Measurements from ENCODE around the gene THAP10.
A peak's percentile ranks its signal among the peaks of the same experiment; 100 is the strongest.

THAP10 gene

DNA sequence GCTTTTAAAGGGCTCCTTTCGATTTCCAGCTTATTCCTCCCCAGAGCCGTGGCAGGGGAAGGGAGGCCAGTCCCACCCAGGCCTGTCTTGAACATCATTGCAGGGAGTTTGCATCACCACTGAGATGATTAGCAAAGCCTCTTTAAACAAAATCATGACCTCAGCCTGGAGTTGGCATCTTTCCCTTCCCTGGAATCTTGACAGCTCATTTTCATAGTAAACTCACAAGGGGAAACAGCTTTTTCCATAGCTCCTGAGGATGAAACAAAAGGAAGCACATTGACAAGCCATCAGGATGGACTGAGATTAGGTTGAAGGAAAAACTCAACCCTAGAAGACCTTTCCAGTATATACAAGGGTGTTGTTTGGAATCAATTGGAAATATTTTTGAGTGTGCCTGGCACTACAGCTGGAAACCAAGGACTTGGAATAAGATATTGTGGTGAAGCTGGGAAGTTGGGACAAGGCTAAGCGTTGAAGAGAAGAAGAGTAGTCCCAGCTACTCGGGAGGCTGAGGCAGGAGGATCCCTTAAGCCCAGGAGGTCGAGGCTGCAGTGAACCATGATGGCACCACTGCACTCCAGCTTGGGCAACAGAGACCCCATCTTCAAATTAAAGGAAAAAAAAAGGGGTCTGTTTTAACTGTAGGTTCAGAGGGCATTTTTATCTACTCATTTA, 35.2 kb downstream of the THAP10 start:
- CTCF ChIA-PET: interaction anchor here (0.5 to 2.8 kb wide), 7 partner anchors 12 to 45 kb away, joined by 3 to 25 read pairs (median 5); no protein-coding TSS in a partner anchor
- POLR2A ChIA-PET: interaction anchor here (0.6 to 1.9 kb wide), 9 partner anchors 18 to 143 kb away, joined by 3 to 7 read pairs (median 4); no protein-coding TSS in a partner anchor
- TF ChIP-seq CTCF (IDR thresholded peaks at IDR 0.05; ENCODE audit: insufficient read depth, low read length, missing control alignments): no peak
- peak; percentile 98 for DNase-seq (ENCODE audit: low read depth, low spot score)
- H3K4me3 ChIP-seq (ENCODE audit: low read depth, low read length): peak overlapping the region; percentile 40

GRCh38 chr15:70856177-70856883, 35.9 kb downstream of the THAP10 start:
- peak overlapping the region; percentile 40 for H3K4me3 ChIP-seq (ENCODE audit: low read depth, low read length)
- no peak for TF ChIP-seq CTCF (IDR thresholded peaks at IDR 0.05; ENCODE audit: insufficient read depth, low read length, missing control alignments)
- POLR2A ChIA-PET: interaction anchor here (0.6 to 1.9 kb wide), 8 partner anchors 18 to 143 kb away, joined by 3 to 7 read pairs (median 4); no protein-coding TSS in a partner anchor
- DNase-seq (ENCODE audit: low read depth, low spot score): no peak
- CTCF ChIA-PET: interaction anchor here (0.5 to 2.8 kb wide), 8 partner anchors 13 to 44 kb away, joined by 3 to 25 read pairs (median 4); partner anchors contain the start of genes LRRC49 and THAP10

- no peak for DNase-seq (ENCODE audit: low read depth, low spot score)
- ChIA-PET POLR2A (interaction anchor here (0.7 to 1.9 kb wide), 3 partner anchors 19 to 25 kb away, joined by 5 to 7 read pairs (median 5); no protein-coding TSS in a partner anchor), CTCF (interaction anchor here (1.0 to 2.8 kb wide), 5 partner anchors 13 to 44 kb away, joined by 3 to 25 read pairs (median 8); partner anchors contain the start of genes LRRC49 and THAP10)
- no peak overlapping the region for H3K4me3 ChIP-seq (ENCODE audit: low read depth, low read length)
- no peak for TF ChIP-seq CTCF (IDR thresholded peaks at IDR 0.05; ENCODE audit: insufficient read depth, low read length, missing control alignments)
These were observed 36.5 kb downstream of the THAP10 start for GRCh38 chr15:70855764-70856163.

GRCh38 chr15:70854666-70854976, 37.6 kb downstream of the THAP10 start:
- ChIA-PET POLR2A (interaction anchor here (0.8 to 1.5 kb wide), 4 partner anchors 9 to 55 kb away, joined by 3 to 5 read pairs (median 3); no protein-coding TSS in a partner anchor), CTCF (interaction anchor here (0.8 to 3.7 kb wide), 5 partner anchors 9 to 132 kb away, joined by 3 to 17 read pairs (median 7); no protein-coding TSS in a partner anchor)
- peak overlapping the region; percentile 89 for H3K4me3 ChIP-seq (ENCODE audit: low read depth, low read length)
- TF ChIP-seq CTCF (IDR thresholded peaks at IDR 0.05; ENCODE audit: insufficient read depth, low read length, missing control alignments): no peak
- no peak for DNase-seq (ENCODE audit: low read depth, low spot score)

DNA sequence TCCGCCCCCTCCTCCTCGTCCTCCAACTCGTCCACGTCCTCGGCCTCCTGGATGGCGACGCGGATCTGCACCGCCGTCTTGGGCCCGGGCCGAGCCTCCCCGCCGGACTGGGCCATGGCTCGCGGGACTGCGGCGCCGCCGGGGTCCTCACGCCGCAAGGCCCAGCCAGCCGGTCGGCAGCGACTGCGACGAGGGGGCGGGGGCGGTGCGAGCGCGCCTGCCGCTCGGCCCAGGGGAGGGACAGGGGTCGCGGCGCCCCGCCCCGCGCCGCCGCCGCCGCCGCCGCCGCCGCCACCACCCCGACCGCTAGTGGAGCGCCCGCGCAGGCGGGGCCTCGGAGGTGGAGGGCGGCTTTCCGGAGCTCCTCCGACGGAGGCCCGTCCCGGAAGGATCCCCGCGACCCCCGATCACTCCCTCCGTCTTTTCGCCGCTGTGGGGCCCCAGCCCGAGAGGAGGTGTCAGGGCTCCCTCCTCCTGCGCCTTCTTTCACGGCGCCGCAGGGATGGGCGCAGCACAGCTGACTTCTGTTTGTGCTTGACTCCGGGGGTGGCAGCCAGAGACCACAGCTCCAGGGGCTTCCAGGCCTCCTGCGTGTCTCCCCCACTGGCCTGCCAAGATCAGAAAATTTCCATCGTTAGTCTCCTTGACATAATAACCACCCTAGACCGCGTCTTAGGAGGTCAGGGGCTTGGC, 38.1 kb downstream of the THAP10 start, which contains the start of gene LARP6:
Gene LARP6 (minus strand): TSS at position 185 of the 693 bp plus-strand sequence. CDS start 69 bp downstream, at position 116.
- ChIA-PET POLR2A (interaction anchor here (0.8 to 1.5 kb wide), 5 partner anchors 9 to 54 kb away, joined by 3 to 5 read pairs (median 3); no protein-coding TSS in a partner anchor), CTCF (interaction anchor here (0.8 to 3.7 kb wide), 6 partner anchors 9 to 131 kb away, joined by 3 to 17 read pairs (median 11); no protein-coding TSS in a partner anchor)
- TF ChIP-seq CTCF (IDR thresholded peaks at IDR 0.05; ENCODE audit: insufficient read depth, low read length, missing control alignments): no peak
- DNase-seq (ENCODE audit: low read depth, low spot score): no peak
- peak within 1 kb of the TSS; percentile 89 for H3K4me3 ChIP-seq (ENCODE audit: low read depth, low read length)

All from AG04449 (cell line).